ENCODE measurements around the gene UBE2Q1.

Gene UBE2Q1

GRCh38 chr1:154551474-154551873 lies 7.0 kb downstream of the UBE2Q1 start:
- no peak for TF ChIP-seq CTCF (IDR thresholded peaks at IDR 0.05; ENCODE audit: unreplicated experiment in 3 of 3)
- no peaks in the 10 kb centered on the region for H3K9me3 Mint-ChIP-seq
- no peak overlapping the region for H3K27ac Mint-ChIP-seq
- H3K4me1 Mint-ChIP-seq: peaks cover 31% of the 10 kb centered on the region
- no peaks in the 10 kb centered on the region for H3K27me3 Mint-ChIP-seq (ENCODE audit: low read depth)
- H3K4me3 Mint-ChIP-seq: no peak overlapping the region
- H3K36me3 Mint-ChIP-seq (ENCODE audit: low read depth): peaks cover 65% of the 10 kb centered on the region

- Mint-ChIP-seq H3K27ac (no peak overlapping the region), H3K4me3 (no peak overlapping the region), H3K9me3 (no peaks in the 10 kb centered on the region), H3K4me1 (peaks cover 25% of the 10 kb centered on the region), H3K27me3 (ENCODE audit: low read depth) (no peaks in the 10 kb centered on the region), H3K36me3 (ENCODE audit: low read depth) (peaks cover 59% of the 10 kb centered on the region)
- TF ChIP-seq CTCF (IDR thresholded peaks at IDR 0.05; ENCODE audit: unreplicated experiment in 3 of 3): no peak
These were observed 7.8 kb downstream of the UBE2Q1 start for GRCh38 chr1:154550657-154551056.

GRCh38 chr1:154550070-154550469 lies 8.4 kb downstream of the UBE2Q1 start:
- Mint-ChIP-seq H3K27ac (no peak overlapping the region), H3K27me3 (ENCODE audit: low read depth) (no peaks in the 10 kb centered on the region), H3K4me1 (peaks cover 20% of the 10 kb centered on the region), H3K9me3 (no peaks in the 10 kb centered on the region), H3K36me3 (ENCODE audit: low read depth) (peaks cover 53% of the 10 kb centered on the region), H3K4me3 (no peak overlapping the region)
- no peak for TF ChIP-seq CTCF (IDR thresholded peaks at IDR 0.05; ENCODE audit: unreplicated experiment in 3 of 3)

- peaks cover 15% of the 10 kb centered on the region for H3K4me1 Mint-ChIP-seq
- no peak overlapping the region for H3K27ac Mint-ChIP-seq
- H3K36me3 Mint-ChIP-seq (ENCODE audit: low read depth): peaks cover 45% of the 10 kb centered on the region
- H3K27me3 Mint-ChIP-seq (ENCODE audit: low read depth): no peaks in the 10 kb centered on the region
- no peaks in the 10 kb centered on the region for H3K9me3 Mint-ChIP-seq
- TF ChIP-seq CTCF (IDR thresholded peaks at IDR 0.05; ENCODE audit: unreplicated experiment in 3 of 3): no peak
- H3K4me3 Mint-ChIP-seq: no peak overlapping the region
These were observed 9.2 kb downstream of the UBE2Q1 start for GRCh38 chr1:154549202-154549770.

- peaks cover 10% of the 10 kb centered on the region for H3K4me1 Mint-ChIP-seq
- H3K27me3 Mint-ChIP-seq (ENCODE audit: low read depth): no peaks in the 10 kb centered on the region
- H3K36me3 Mint-ChIP-seq (ENCODE audit: low read depth): peaks cover 35% of the 10 kb centered on the region
- no peak for TF ChIP-seq CTCF (IDR thresholded peaks at IDR 0.05; ENCODE audit: unreplicated experiment in 3 of 3)
- no peak overlapping the region for H3K4me3 Mint-ChIP-seq
- no peak overlapping the region for H3K27ac Mint-ChIP-seq
- no peaks in the 10 kb centered on the region for H3K9me3 Mint-ChIP-seq
These were observed 10.4 kb downstream of the UBE2Q1 start for GRCh38 chr1:154548028-154548427.

GRCh38 chr1:154547105-154547732 lies 11.2 kb downstream of the UBE2Q1 start:
- Mint-ChIP-seq H3K4me1 (peaks cover 10% of the 10 kb centered on the region), H3K27me3 (ENCODE audit: low read depth) (peaks cover 6% of the 10 kb centered on the region)

More at GRCh38 chr1:154547105-154547732, 11.2 kb downstream of the UBE2Q1 start:
- TF ChIP-seq CTCF (IDR thresholded peaks at IDR 0.05; ENCODE audit: unreplicated experiment in 3 of 3): no peak
- Mint-ChIP-seq H3K27ac (no peak overlapping the region), H3K4me3 (no peak overlapping the region), H3K36me3 (ENCODE audit: low read depth) (peaks cover 32% of the 10 kb centered on the region), H3K9me3 (no peaks in the 10 kb centered on the region)

Data from nephron (organoid).